HepG2 (cell line): Measurements from ENCODE around the gene DNALI1. TPM values are rescaled to one million over a fixed set of nuclear protein-coding genes. Genes with fewer than 3 reads are reported as not detected.

Experiments
- ATAC-seq: fragments of 200-7000 bp; cut with Tn5 transposase; 3 replicates; pipeline ENCODE4 v1.9.1; 2020; ENCODE audit warnings: mild to moderate bottlenecking, moderate library complexity
- BruUV-seq: library from RNA; stranded (reverse); fragments of 400-500 nt; replicated peaks from 2 replicates; lab custom pipeline; 2021; lab: Mats Ljungman, UMichigan
- CTCF ChIA-PET: fragments of 300-600 bp; formaldehyde crosslinking; extraction: SDS; loops from one replicate; lab custom pipeline; 2021; ENCODE audit warnings: low total read pairs, inconsistent platforms, low intra/inter-chr PET ratio; lab: Yijun Ruan, JAX
- POLR2A ChIA-PET: fragments of 350-600 bp; sonication (Branson Sonifier 250); formaldehyde crosslinking; loops from one replicate; lab custom pipeline; 2020; ENCODE audit warnings: antibody characterized with exemption, inconsistent platforms; lab: Yijun Ruan, JAX
- DNase-seq: peaks from one replicate; pipeline ENCODE4 v3.0.0-alpha.2; 2015; ENCODE audit warnings: low spot score
- FAIRE-seq: peaks from 3 replicates; lab custom pipeline; 2011; peaks lifted over from hg19 to GRCh38; lab: Jason Lieb, UNC
- H2AFZ ChIP-seq: one replicate; pipeline ENCODE4 v1.6.1; 2011; ENCODE audit warnings: low read length, inconsistent platforms
- H3K27ac ChIP-seq: fragments of 300-600 bp; 3 replicates; pipeline ENCODE4 v1.8.0; 2011; ENCODE audit warnings: mixed run types, mild to moderate bottlenecking, mixed read lengths, low read length, inconsistent platforms; ENCODE audit not compliant: insufficient read depth; ENCODE audit errors: extremely low read length
- H3K27me3 ChIP-seq, 2 experiments: fragments of 200-600 bp in 1 of 2; 2 replicates in 1 of 2; 3 replicates in 1 of 2; pipeline versions ENCODE4 v1.6.0 to v1.8.0; 2011; ENCODE audit warnings: low read length in 2 of 2, mild to moderate bottlenecking in 2 of 2, moderate library complexity in 2 of 2, inconsistent platforms in 1 of 2; ENCODE audit not compliant: insufficient read depth in 2 of 2, control insufficient read depth in 1 of 2
- H3K36me3 ChIP-seq, 2 experiments: fragments of 200-600 bp in 1 of 2; replicated peaks in 1 of 2; 2 replicates in 1 of 2; 3 replicates in 1 of 2; pipeline versions ENCODE4 v1.5.1 to v1.8.0; 2011; ENCODE audit warnings: low read length in 2 of 2, inconsistent platforms in 1 of 2; ENCODE audit not compliant: insufficient read depth in 2 of 2, control insufficient read depth in 1 of 2
- H3K4me1 ChIP-seq: 2 replicates; pipeline ENCODE4 v1.5.1; 2012; ENCODE audit warnings: low read length, inconsistent platforms; ENCODE audit not compliant: insufficient read depth
- H3K4me2 ChIP-seq: 2 replicates; pipeline ENCODE4 v1.6.0; 2011; ENCODE audit warnings: low read depth, low read length, inconsistent platforms
- H3K4me3 ChIP-seq, 3 experiments: fragments of 200-600 bp in 1 of 3; sonication (generic), shearing (Covaris generic) in 1 of 3; replicated peaks in 1 of 3; 2 replicates each; pipeline ENCODE4 v1.5.1; 2011 to 2016; ENCODE audit warnings: low read length in 3 of 3, inconsistent platforms in 2 of 3, low read depth in 2 of 3, mild to moderate bottlenecking in 2 of 3, control low read depth in 1 of 3, mixed read lengths in 1 of 3; ENCODE audit not compliant: insufficient read depth in 1 of 3
- H3K79me2 ChIP-seq: one replicate; pipeline ENCODE4 v1.6.1; 2011; ENCODE audit warnings: low read length, inconsistent platforms; ENCODE audit not compliant: insufficient read depth
- H3K9ac ChIP-seq: 2 replicates; pipeline ENCODE4 v1.6.0; 2011; ENCODE audit warnings: mild to moderate bottlenecking, low read depth, low read length, inconsistent platforms; ENCODE audit not compliant: insufficient read depth
- H3K9me3 ChIP-seq: 2 replicates; pipeline ENCODE4 v1.5.1; 2012; ENCODE audit warnings: mild to moderate bottlenecking, low read length
- H4K20me1 ChIP-seq: 2 replicates; pipeline ENCODE4 v1.6.0; 2011; ENCODE audit warnings: inconsistent platforms, mild to moderate bottlenecking, low read length, moderate library complexity; ENCODE audit not compliant: insufficient read depth
- AKAP8 ChIP-seq: sonication (generic); formaldehyde crosslinking; IDR thresholded peaks from 2 replicates; pipeline ENCODE4 v1.5.1; 2020; ENCODE audit warnings: mild to moderate bottlenecking, missing genetic modification reagents
- ARID2 ChIP-seq: sonication (generic); formaldehyde crosslinking; IDR thresholded peaks from 2 replicates; pipeline ENCODE4 v1.8.1; 2022; ENCODE audit warnings: mild to moderate bottlenecking, missing genetic modification reagents, borderline replicate concordance
- FOXK1 ChIP-seq: sonication (generic); formaldehyde crosslinking; IDR thresholded peaks from 2 replicates; pipeline ENCODE4 v1.4.0; 2020; ENCODE audit warnings: low read depth, missing genetic modification reagents, borderline replicate concordance
- GABPA ChIP-seq, 2 experiments: IDR thresholded peaks; 2 replicates each; pipeline ENCODE4 v1.6.1; 2011 to 2016; ENCODE audit warnings: low read depth in 2 of 2, low read length in 1 of 2, missing biosample characterization in 1 of 2, missing genetic modification characterization in 1 of 2
- JUND ChIP-seq: sonication (generic); formaldehyde crosslinking; IDR thresholded peaks from 2 replicates; pipeline ENCODE4 v1.8.0; 2022; ENCODE audit warnings: mild to moderate bottlenecking, missing genetic modification reagents
- NCOA2 ChIP-seq: sonication (generic); formaldehyde crosslinking; IDR thresholded peaks from 2 replicates; pipeline ENCODE4 v1.8.0; 2022; ENCODE audit warnings: inconsistent platforms
- NR2F2 ChIP-seq: IDR thresholded peaks from 2 replicates; pipeline ENCODE4 v1.6.1; 2012; ENCODE audit warnings: low read depth, inconsistent platforms, borderline replicate concordance
- NR2F6 ChIP-seq, 2 experiments: IDR thresholded peaks; 2 replicates each; pipeline ENCODE4 v1.6.1; 2016; ENCODE audit warnings: antibody characterized with exemption in 1 of 2, mild to moderate bottlenecking in 1 of 2
- PLRG1 ChIP-seq: fragments of 450-650 bp; conservative IDR thresholded peaks from 2 replicates; pipeline ENCODE4 v1.6.1; 2016
- TARDBP ChIP-seq: sonication (generic); formaldehyde crosslinking; IDR thresholded peaks from 2 replicates; pipeline ENCODE4 v1.8.0; 2022; ENCODE audit warnings: mild to moderate bottlenecking, missing genetic modification reagents
- TEAD2 ChIP-seq: sonication (generic); formaldehyde crosslinking; IDR thresholded peaks from 2 replicates; pipeline ENCODE4 v1.9.0; 2021; ENCODE audit warnings: missing genetic modification reagents
- ZNF350 ChIP-seq: sonication (generic); formaldehyde crosslinking; IDR thresholded peaks from 2 replicates; pipeline ENCODE4 v1.4.0; 2020; ENCODE audit warnings: mild to moderate bottlenecking, low read depth, missing genetic modification reagents, borderline replicate concordance
- ZNF674 ChIP-seq: sonication (generic); formaldehyde crosslinking; IDR thresholded peaks from 2 replicates; pipeline ENCODE4 v1.5.0; 2020; ENCODE audit warnings: low read depth, mild to moderate bottlenecking, missing genetic modification reagents
- ZSCAN31 ChIP-seq: sonication (generic); formaldehyde crosslinking; IDR thresholded peaks from 2 replicates; pipeline ENCODE4 v1.5.0; 2020; ENCODE audit warnings: low read depth, mild to moderate bottlenecking, missing genetic modification reagents
- WGBS: methylation state at CpG from one replicate; pipeline ENCODE4 v1.1.6; 2017; ENCODE audit warnings: low lambda C conversion rate; 5-methylcytosine and 5-hydroxymethylcytosine counted together
- in situ Hi-C: cut with HindIII; loops from 2 replicates; pipeline ENCODE4 v1.10.0; 2017; ENCODE audit warnings: low pct_unique_long_range_greater_than_20kb; ENCODE audit not compliant: extremely low pct_ligation_motif_present
- intact Hi-C: fragments of 100-400 bp; cut with micrococcal nuclease; formaldehyde crosslinking; loops from one replicate; pipeline ENCODE4 v1.10.0; 2022; ENCODE audit not compliant: unreplicated experiment
- polyA plus RNA-seq, 8 experiments: library from polyadenylated mRNA; depleted of rRNA in 3 of 8; stranded (reverse) in 7 of 8; unstranded in 1 of 8; fragments of >200 nt; fragmentation: Illumina TruSeq in 4 of 8; extraction: Trizol in 4 of 8; gene quantifications; 2 replicates each; pipeline versions ENCODE4 v1.2.1 to v1.2.3, GENCODE V29; 2011 to 2016; ENCODE audit warnings: low read depth in 4 of 8, missing spikeins in 1 of 8, mixed read lengths in 1 of 8; ENCODE audit not compliant: insufficient read depth in 1 of 8
- total RNA-seq, 5 experiments: library from RNA; depleted of rRNA; stranded (reverse); fragments of >200 nt; fragmentation: Illumina TruSeq; extraction: Trizol; gene quantifications; 2 replicates each; pipeline ENCODE4 v1.2.3, GENCODE V29; 2016; ENCODE audit warnings: low read depth in 1 of 5
- TF ChIP-seq, protein P1 (sequence below), 2 experiments: sonication (generic) in 1 of 2; formaldehyde crosslinking in 1 of 2; IDR thresholded peaks; 2 replicates each; pipeline versions ENCODE4 v1.4.0 to v1.6.1; 2018 to 2020; ENCODE audit warnings: missing genetic modification reagents in 2 of 2, borderline replicate concordance in 1 of 2, low read depth in 1 of 2, mild to moderate bottlenecking in 1 of 2, missing biosample characterization in 1 of 2
- TF ChIP-seq, protein P2 (sequence below): sonication (generic); formaldehyde crosslinking; IDR thresholded peaks from 2 replicates; pipeline ENCODE4 v1.8.1; 2023; ENCODE audit warnings: mild to moderate bottlenecking, missing genetic modification reagents
- TF ChIP-seq, protein P3 (sequence below): sonication (generic); formaldehyde crosslinking; IDR thresholded peaks from 2 replicates; pipeline ENCODE4 v1.4.0; 2020; ENCODE audit warnings: mild to moderate bottlenecking, missing genetic modification reagents
- TF ChIP-seq, protein P4 (sequence below): sonication (generic); formaldehyde crosslinking; IDR thresholded peaks from 2 replicates; pipeline ENCODE4 v1.4.0; 2020; ENCODE audit warnings: low read depth, mild to moderate bottlenecking, missing genetic modification reagents
- TF ChIP-seq, protein P5 (sequence below): sonication (generic); formaldehyde crosslinking; IDR thresholded peaks from 2 replicates; pipeline ENCODE4 v1.9.0; 2022; ENCODE audit warnings: low read depth, missing genetic modification reagents

Gene DNALI1
- total and polyA plus RNA-seq, 2 of the 13 experiments (the other 11 are each of a cell fraction or from before 2014, with no cell fraction given), result 0.42 to 0.70 TPM

DNA sequence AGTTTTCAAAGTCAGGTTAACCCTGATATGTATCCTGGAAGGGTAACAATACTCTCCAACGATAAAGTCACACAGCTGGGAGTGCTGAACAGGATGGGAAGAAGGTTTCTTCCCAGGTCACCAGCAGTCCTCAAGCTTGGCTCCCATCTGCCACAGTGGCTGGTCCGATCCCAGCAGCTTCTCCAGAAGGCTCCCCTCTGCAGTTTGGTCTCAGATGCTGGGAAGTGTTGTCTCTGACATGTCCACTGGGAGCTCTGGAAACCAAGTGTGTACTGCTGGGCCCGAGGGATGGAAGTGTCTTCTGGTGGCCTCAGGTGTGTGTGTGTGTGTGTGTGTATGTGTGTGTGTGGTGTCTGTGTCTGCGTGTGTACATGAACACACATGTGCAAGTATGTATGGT is 55.4 kb downstream of the DNALI1 start:
- BruUV-seq, result no TSS peak
- Histone ChIP-seq H3K9ac (no peak overlapping the region), H3K4me1 (no peaks in the 10 kb centered on the region), H3K4me2 (no peak overlapping the region), H3K4me3 (no peak overlapping the region), H3K36me3 (no peaks in the 10 kb centered on the region), H3K27me3 (peaks cover 10 to 82% of the 10 kb centered on the region in 2 experiments), H3K27ac (no peak overlapping the region), H3K79me2 (no peaks in the 10 kb centered on the region), H2AFZ (no peak overlapping the region), H3K9me3 (no peaks in the 10 kb centered on the region), H4K20me1 (no peaks in the 10 kb centered on the region)
- ATAC-seq (no peak), FAIRE-seq (no peak), DNase-seq (no peak)
- TF ChIP-seq, protein P1, sequence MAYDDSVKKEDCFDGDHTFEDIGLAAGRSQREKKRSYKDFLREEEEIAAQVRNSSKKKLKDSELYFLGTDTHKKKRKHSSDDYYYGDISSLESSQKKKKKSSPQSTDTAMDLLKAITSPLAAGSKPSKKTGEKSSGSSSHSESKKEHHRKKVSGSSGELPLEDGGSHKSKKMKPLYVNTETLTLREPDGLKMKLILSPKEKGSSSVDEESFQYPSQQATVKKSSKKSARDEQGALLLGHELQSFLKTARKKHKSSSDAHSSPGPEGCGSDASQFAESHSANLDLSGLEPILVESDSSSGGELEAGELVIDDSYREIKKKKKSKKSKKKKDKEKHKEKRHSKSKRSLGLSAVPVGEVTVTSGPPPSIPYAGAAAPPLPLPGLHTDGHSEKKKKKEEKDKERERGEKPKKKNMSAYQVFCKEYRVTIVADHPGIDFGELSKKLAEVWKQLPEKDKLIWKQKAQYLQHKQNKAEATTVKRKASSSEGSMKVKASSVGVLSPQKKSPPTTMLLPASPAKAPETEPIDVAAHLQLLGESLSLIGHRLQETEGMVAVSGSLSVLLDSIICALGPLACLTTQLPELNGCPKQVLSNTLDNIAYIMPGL (CRISPR knock-in tag; IDR thresholded peaks at IDR 0.05; ENCODE audit: borderline replicate concordance in 1 of 2, low read depth in 1 of 2), result no peak
- no peak for TF ChIP-seq TEAD2 (CRISPR knock-in tag)
- TF ChIP-seq FOXK1 (CRISPR knock-in tag), result no peak
- TF ChIP-seq ZSCAN31 (CRISPR knock-in tag), result no peak
- TF ChIP-seq, protein P2, sequence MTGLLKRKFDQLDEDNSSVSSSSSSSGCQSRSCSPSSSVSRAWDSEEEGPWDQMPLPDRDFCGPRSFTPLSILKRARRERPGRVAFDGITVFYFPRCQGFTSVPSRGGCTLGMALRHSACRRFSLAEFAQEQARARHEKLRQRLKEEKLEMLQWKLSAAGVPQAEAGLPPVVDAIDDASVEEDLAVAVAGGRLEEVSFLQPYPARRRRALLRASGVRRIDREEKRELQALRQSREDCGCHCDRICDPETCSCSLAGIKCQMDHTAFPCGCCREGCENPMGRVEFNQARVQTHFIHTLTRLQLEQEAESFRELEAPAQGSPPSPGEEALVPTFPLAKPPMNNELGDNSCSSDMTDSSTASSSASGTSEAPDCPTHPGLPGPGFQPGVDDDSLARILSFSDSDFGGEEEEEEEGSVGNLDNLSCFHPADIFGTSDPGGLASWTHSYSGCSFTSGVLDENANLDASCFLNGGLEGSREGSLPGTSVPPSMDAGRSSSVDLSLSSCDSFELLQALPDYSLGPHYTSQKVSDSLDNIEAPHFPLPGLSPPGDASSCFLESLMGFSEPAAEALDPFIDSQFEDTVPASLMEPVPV (CRISPR knock-in tag), result no peak
- TF ChIP-seq ZNF350 (CRISPR knock-in tag), result no peak
- no peak for TF ChIP-seq NCOA2 (CRISPR knock-in tag)
- TF ChIP-seq NR2F2, result no peak
- TF ChIP-seq, protein P3, sequence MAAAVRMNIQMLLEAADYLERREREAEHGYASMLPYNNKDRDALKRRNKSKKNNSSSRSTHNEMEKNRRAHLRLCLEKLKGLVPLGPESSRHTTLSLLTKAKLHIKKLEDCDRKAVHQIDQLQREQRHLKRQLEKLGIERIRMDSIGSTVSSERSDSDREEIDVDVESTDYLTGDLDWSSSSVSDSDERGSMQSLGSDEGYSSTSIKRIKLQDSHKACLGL (CRISPR knock-in tag), result no peak
- TF ChIP-seq ZNF674 (CRISPR knock-in tag), result no peak
- TF ChIP-seq AKAP8 (CRISPR knock-in tag), result no peak
- TF ChIP-seq TARDBP (CRISPR knock-in tag), result no peak
- no peak for TF ChIP-seq ARID2 (CRISPR knock-in tag)
- TF ChIP-seq GABPA (IDR thresholded peaks at IDR 0.05; ENCODE audit: low read depth, low read length), result no peak
- TF ChIP-seq GABPA (CRISPR knock-in tag; IDR thresholded peaks at IDR 0.05; ENCODE audit: low read depth), result no peak
- TF ChIP-seq PLRG1, result no peak
- TF ChIP-seq, protein P4, sequence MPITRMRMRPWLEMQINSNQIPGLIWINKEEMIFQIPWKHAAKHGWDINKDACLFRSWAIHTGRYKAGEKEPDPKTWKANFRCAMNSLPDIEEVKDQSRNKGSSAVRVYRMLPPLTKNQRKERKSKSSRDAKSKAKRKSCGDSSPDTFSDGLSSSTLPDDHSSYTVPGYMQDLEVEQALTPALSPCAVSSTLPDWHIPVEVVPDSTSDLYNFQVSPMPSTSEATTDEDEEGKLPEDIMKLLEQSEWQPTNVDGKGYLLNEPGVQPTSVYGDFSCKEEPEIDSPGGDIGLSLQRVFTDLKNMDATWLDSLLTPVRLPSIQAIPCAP (CRISPR knock-in tag), result no peak
- no peak for TF ChIP-seq NR2F6 (IDR thresholded peaks at IDR 0.05)
- TF ChIP-seq NR2F6 (CRISPR knock-in tag; IDR thresholded peaks at IDR 0.05), result no peak
- TF ChIP-seq, protein P5, sequence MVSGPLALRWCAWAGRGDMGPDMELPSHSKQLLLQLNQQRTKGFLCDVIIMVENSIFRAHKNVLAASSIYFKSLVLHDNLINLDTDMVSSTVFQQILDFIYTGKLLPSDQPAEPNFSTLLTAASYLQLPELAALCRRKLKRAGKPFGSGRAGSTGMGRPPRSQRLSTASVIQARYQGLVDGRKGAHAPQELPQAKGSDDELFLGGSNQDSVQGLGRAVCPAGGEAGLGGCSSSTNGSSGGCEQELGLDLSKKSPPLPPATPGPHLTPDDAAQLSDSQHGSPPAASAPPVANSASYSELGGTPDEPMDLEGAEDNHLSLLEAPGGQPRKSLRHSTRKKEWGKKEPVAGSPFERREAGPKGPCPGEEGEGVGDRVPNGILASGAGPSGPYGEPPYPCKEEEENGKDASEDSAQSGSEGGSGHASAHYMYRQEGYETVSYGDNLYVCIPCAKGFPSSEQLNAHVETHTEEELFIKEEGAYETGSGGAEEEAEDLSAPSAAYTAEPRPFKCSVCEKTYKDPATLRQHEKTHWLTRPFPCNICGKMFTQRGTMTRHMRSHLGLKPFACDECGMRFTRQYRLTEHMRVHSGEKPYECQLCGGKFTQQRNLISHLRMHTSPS (CRISPR knock-in tag), result no peak
- no peak for TF ChIP-seq JUND
- 2% methylated on average over 4 of the region's 4 CpGs for WGBS
- CTCF ChIA-PET, result no interaction called here
- intact Hi-C loops, result no loop called here
- POLR2A ChIA-PET, result no interaction called here
- in situ Hi-C loops, result no loop called here
